Heart left ventricle (tissue), 13 donors: ENCODE data around the gene MROH8.

Experiments used
- CTCF ChIP-seq, 12 donors: fragments of 200-600 bp; sonication (generic) in 4 of 12; IDR thresholded peaks; one replicate each; pipeline versions ENCODE4 v1.5.0 to v1.8.0; 2018 to 2022; ENCODE audit warnings: antibody characterized with exemption in 12 of 12, mild to moderate bottlenecking in 5 of 12
- POLR2A ChIP-seq, 2 donors: fragments of 450-650 bp; IDR thresholded peaks; one replicate each; pipeline ENCODE4 v1.6.1; 2017; ENCODE audit warnings: antibody characterized with exemption in 2 of 2, mild to moderate bottlenecking in 2 of 2, moderate library complexity in 2 of 2
- donor health status: ischemic (EF 13 %, LVEDD 7.1; RV severe dilation, severe dysfunction).
- donor health status: DM: no; HTN: yes; CAD: no.
- donor health status: DM: no; HTN: no; CAD: no.
- donor health status: ischemic (EF 25% LVEDD 6.9; RV normal size, moderate dysfunction).
- donor health status: ischemic (EF 25% LVEDD 5.7; RV mildly dilated, moderate dysfunction).
- donor health status: ischemic (EF 35%, LVEDD 5.7; RV mildly dilated, moderate dysfunction).
- donor health status: nonischemic (EF 11% LVEDD 7.7; RV severe dilation, severe dysfunction).
- donor health status: DM: yes; HTN: yes; CAD: no.
- donor health status: PGD.
- donor health status: ischemic (EF 29% LVEDD 5.4; RV normal size, mild dysfunction).
- donor health status: nonischemic (EF 23%, LVEDD 6.1; RV moderate dilation, normal function).

GRCh38 chr20:37095108-37095598, 84.2 kb downstream of the MROH8 start:
- TF ChIP-seq CTCF (IDR thresholded peaks at IDR 0.05) (no peak), POLR2A (IDR thresholded peaks at IDR 0.05) (no peak)
